HepG2 (cell line): ENCODE data around the gene SAMD4B. TPM values are rescaled to one million over a fixed set of nuclear protein-coding genes. Genes with fewer than 3 reads are reported as not detected.

Experiments
- ARNTL ChIP-seq: sonication (generic); formaldehyde crosslinking; IDR thresholded peaks from 2 replicates; pipeline ENCODE4 v1.4.0; 2020; ENCODE audit warnings: mild to moderate bottlenecking, missing genetic modification reagents
- CAMTA2 ChIP-seq: sonication (generic); formaldehyde crosslinking; IDR thresholded peaks from 2 replicates; pipeline ENCODE4 v1.4.0; 2020; ENCODE audit warnings: mild to moderate bottlenecking, missing genetic modification reagents, borderline replicate concordance
- CBX5 ChIP-seq: sonication (generic); formaldehyde crosslinking; IDR thresholded peaks from 2 replicates; pipeline ENCODE4 v1.4.0; 2020; ENCODE audit warnings: missing genetic modification reagents, borderline replicate concordance
- EHMT2 ChIP-seq: fragments of 200-600 bp; sonication (generic); IDR thresholded peaks from 2 replicates; pipeline ENCODE4 v1.7.0; 2017; ENCODE audit warnings: antibody characterized with exemption, low read depth, low read length, borderline replicate concordance
- ETV6 ChIP-seq: sonication (generic); formaldehyde crosslinking; conservative IDR thresholded peaks from 2 replicates; pipeline ENCODE4 v1.4.0; 2020; ENCODE audit warnings: missing genetic modification reagents
- FLYWCH1 ChIP-seq: sonication (generic); formaldehyde crosslinking; IDR thresholded peaks from 2 replicates; pipeline ENCODE4 v1.8.1; 2023; ENCODE audit warnings: mild to moderate bottlenecking, missing genetic modification reagents
- FOXM1 ChIP-seq: sonication (generic); formaldehyde crosslinking; IDR thresholded peaks from 2 replicates; pipeline ENCODE4 v1.5.0; 2020; ENCODE audit warnings: missing genetic modification reagents
- GFI1 ChIP-seq: sonication (generic); formaldehyde crosslinking; IDR thresholded peaks from 2 replicates; pipeline ENCODE4 v1.5.0; 2020; ENCODE audit warnings: missing genetic modification reagents, mild to moderate bottlenecking, borderline replicate concordance
- HCFC1 ChIP-seq: fragments of 150-350 bp; IDR thresholded peaks from 2 replicates; pipeline ENCODE4 v1.6.1; 2014; ENCODE audit warnings: low read depth, low read length
- HNF4G ChIP-seq, 2 experiments: sonication (generic) in 1 of 2; formaldehyde crosslinking in 1 of 2; IDR thresholded peaks; 2 replicates each; pipeline versions ENCODE4 v1.4.0 to v1.6.1; 2011 to 2020; ENCODE audit warnings: borderline replicate concordance in 2 of 2, low read depth in 2 of 2, mild to moderate bottlenecking in 2 of 2, low read length in 1 of 2, missing genetic modification reagents in 1 of 2, moderate library complexity in 1 of 2
- HNRNPK ChIP-seq: fragments of 200-400 bp; formaldehyde crosslinking; IDR thresholded peaks from 2 replicates; pipeline ENCODE4 v1.6.1; 2018; ENCODE audit warnings: low read length, low read depth, moderate library complexity, mild to moderate bottlenecking; ENCODE audit not compliant: poor library complexity, severe bottlenecking
- HNRNPL ChIP-seq: fragments of 200-400 bp; formaldehyde crosslinking; IDR thresholded peaks from 2 replicates; pipeline ENCODE4 v1.6.1; 2017; ENCODE audit warnings: mild to moderate bottlenecking, low read depth, low read length
- NR2F2 ChIP-seq: IDR thresholded peaks from 2 replicates; pipeline ENCODE4 v1.6.1; 2012; ENCODE audit warnings: low read depth, inconsistent platforms, borderline replicate concordance
- NR3C1 ChIP-seq: sonication (generic); formaldehyde crosslinking; IDR thresholded peaks from 2 replicates; pipeline ENCODE4 v1.4.0; 2020; ENCODE audit warnings: missing genetic modification reagents
- REXO4 ChIP-seq: sonication (generic); formaldehyde crosslinking; IDR thresholded peaks from 2 replicates; pipeline ENCODE4 v1.8.0; 2022; ENCODE audit warnings: missing genetic modification reagents, mild to moderate bottlenecking, borderline replicate concordance
- SIN3B ChIP-seq: fragments of 150-350 bp; IDR thresholded peaks from 2 replicates; pipeline ENCODE4 v1.6.1; 2014; ENCODE audit warnings: low read length
- SRSF4 ChIP-seq: fragments of 200-400 bp; formaldehyde crosslinking; IDR thresholded peaks from one replicate; pipeline ENCODE4 v1.6.1; 2018; ENCODE audit warnings: mild to moderate bottlenecking, low read depth, low read length, moderate library complexity; ENCODE audit not compliant: poor library complexity, severe bottlenecking
- ZBTB8A ChIP-seq: sonication (generic); formaldehyde crosslinking; IDR thresholded peaks from 2 replicates; pipeline ENCODE4 v1.4.0; 2020; ENCODE audit warnings: mild to moderate bottlenecking, low read depth, missing genetic modification reagents, borderline replicate concordance
- ZNF629 ChIP-seq: sonication (generic); formaldehyde crosslinking; conservative IDR thresholded peaks from 2 replicates; pipeline ENCODE4 v1.5.0; 2020; ENCODE audit warnings: missing genetic modification reagents
- ZNF749 ChIP-seq: sonication (generic); formaldehyde crosslinking; IDR thresholded peaks from 2 replicates; pipeline ENCODE4 v1.8.0; 2022; ENCODE audit warnings: mild to moderate bottlenecking, missing genetic modification reagents, moderate library complexity, borderline replicate concordance
- polyA plus RNA-seq, 8 experiments: library from polyadenylated mRNA; depleted of rRNA in 3 of 8; stranded (reverse) in 7 of 8; unstranded in 1 of 8; fragments of >200 nt; fragmentation: Illumina TruSeq in 4 of 8; extraction: Trizol in 4 of 8; gene quantifications; 2 replicates each; pipeline versions ENCODE4 v1.2.1 to v1.2.3, GENCODE V29; 2011 to 2016; ENCODE audit warnings: low read depth in 4 of 8, missing spikeins in 1 of 8, mixed read lengths in 1 of 8; ENCODE audit not compliant: insufficient read depth in 1 of 8
- total RNA-seq, 5 experiments: library from RNA; depleted of rRNA; stranded (reverse); fragments of >200 nt; fragmentation: Illumina TruSeq; extraction: Trizol; gene quantifications; 2 replicates each; pipeline ENCODE4 v1.2.3, GENCODE V29; 2016; ENCODE audit warnings: low read depth in 1 of 5
- TF ChIP-seq, protein P1 (sequence below), 2 experiments: fragments of 450-650 bp in 1 of 2; sonication (generic) in 1 of 2; formaldehyde crosslinking; IDR thresholded peaks; 2 replicates each; pipeline versions ENCODE4 v1.5.0 to v1.8.0; 2020 to 2022; ENCODE audit warnings: mild to moderate bottlenecking in 1 of 2, missing genetic modification reagents in 1 of 2
- TF ChIP-seq, protein P2 (sequence below): sonication (generic); formaldehyde crosslinking; IDR thresholded peaks from 2 replicates; pipeline ENCODE4 v1.5.0; 2020; ENCODE audit warnings: missing genetic modification reagents
- TF ChIP-seq, protein P3 (sequence below): sonication (generic); formaldehyde crosslinking; IDR thresholded peaks from 2 replicates; pipeline ENCODE4 v1.4.0; 2020; ENCODE audit warnings: mild to moderate bottlenecking, missing genetic modification reagents
- TF ChIP-seq, protein P4 (sequence below): sonication (generic); formaldehyde crosslinking; IDR thresholded peaks from 2 replicates; pipeline ENCODE4 v1.4.0; 2020; ENCODE audit warnings: mild to moderate bottlenecking, missing genetic modification reagents

The SAMD4B gene
- total and polyA plus RNA-seq, 2 of the 13 experiments (the other 11 are each of a cell fraction or from before 2014, with no cell fraction given), result 26.0 to 31.8 TPM

DNA sequence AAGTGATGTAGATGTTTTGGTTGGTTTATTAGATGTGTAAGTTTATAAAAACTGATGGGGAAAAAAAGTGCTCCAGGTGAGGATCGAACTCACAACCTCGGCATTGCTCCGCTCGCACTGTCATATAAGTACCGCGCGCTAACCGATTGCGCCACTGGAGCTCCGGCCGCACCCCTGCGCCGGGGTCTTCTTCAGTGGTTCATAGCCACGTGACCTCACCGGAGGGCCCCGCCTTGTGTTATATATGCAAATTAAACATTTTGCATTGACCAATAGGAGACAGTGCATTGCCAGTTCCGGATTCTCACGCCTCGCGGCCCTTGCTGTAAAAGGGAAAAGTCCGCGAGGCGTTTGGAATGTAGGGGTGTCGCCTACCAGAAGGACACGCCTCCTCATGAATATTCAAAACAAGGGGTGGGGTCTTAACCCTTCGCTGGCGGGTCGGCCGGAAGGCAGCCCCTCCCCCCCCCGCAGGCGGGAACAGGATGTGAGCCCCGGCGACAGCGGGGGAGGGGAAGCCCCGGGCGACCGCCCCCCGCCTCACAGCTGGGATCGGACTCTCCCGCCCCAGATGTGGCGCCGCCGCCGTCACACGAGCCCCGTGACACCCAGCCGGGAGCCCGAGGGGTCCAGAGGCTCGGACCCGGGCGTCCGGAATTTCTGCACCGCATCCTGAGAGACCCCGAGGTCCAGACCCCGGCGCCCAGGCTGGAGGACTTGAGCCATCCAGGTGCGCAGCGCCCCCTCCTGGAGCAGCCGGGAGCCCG lies 70.1 kb downstream of the SAMD4B start, which contains the start of gene PLEKHG2 (continued):
- TF ChIP-seq, protein P1, sequence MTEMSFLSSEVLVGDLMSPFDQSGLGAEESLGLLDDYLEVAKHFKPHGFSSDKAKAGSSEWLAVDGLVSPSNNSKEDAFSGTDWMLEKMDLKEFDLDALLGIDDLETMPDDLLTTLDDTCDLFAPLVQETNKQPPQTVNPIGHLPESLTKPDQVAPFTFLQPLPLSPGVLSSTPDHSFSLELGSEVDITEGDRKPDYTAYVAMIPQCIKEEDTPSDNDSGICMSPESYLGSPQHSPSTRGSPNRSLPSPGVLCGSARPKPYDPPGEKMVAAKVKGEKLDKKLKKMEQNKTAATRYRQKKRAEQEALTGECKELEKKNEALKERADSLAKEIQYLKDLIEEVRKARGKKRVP (CRISPR knock-in tag; IDR thresholded peaks at IDR 0.05), result peak in 1 of 2 experiments; percentile 51; a peak in 1 of 4 replicates
- TF ChIP-seq, protein P2, sequence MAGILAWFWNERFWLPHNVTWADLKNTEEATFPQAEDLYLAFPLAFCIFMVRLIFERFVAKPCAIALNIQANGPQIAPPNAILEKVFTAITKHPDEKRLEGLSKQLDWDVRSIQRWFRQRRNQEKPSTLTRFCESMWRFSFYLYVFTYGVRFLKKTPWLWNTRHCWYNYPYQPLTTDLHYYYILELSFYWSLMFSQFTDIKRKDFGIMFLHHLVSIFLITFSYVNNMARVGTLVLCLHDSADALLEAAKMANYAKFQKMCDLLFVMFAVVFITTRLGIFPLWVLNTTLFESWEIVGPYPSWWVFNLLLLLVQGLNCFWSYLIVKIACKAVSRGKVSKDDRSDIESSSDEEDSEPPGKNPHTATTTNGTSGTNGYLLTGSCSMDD (CRISPR knock-in tag), result no peak
- TF ChIP-seq FOXM1 (no peak), HNRNPL (peak; percentile 36; the same call in 1 of the 2 replicates), HCFC1 (0 out of 2 replicates have a peak, but pooled peaks have one; percentile 24), NR3C1 (CRISPR knock-in tag) (no peak), ETV6 (peak; percentile 45; the same call in 1 of the 2 replicates), REXO4 (CRISPR knock-in tag) (no peak), CBX5 (CRISPR knock-in tag) (peak; percentile 63; the same call in 1 of the 2 replicates), ZNF629 (peak; percentile 51; the same call in 1 of the 2 replicates), SRSF4 (no peak), EHMT2 (no peak), GFI1 (CRISPR knock-in tag) (0 out of 2 replicates have a peak, but pooled peaks have one; percentile 6), HNF4G (IDR thresholded peaks at IDR 0.05; ENCODE audit: borderline replicate concordance, low read depth, low read length) (peak; percentile 38; the same call in 1 of the 2 replicates), HNF4G (CRISPR knock-in tag; IDR thresholded peaks at IDR 0.05; ENCODE audit: borderline replicate concordance, low read depth) (no peak), HNRNPK (no peak), SIN3B (0 out of 2 replicates have a peak, but pooled peaks have one; percentile 19), FLYWCH1 (no peak), ZBTB8A (CRISPR knock-in tag) (no peak), ZNF749 (CRISPR knock-in tag) (no peak), ARNTL (peak; percentile 100), NR2F2 (peak; percentile 65; the same call in 1 of the 2 replicates), CAMTA2 (no peak; the same call in 1 of the 2 replicates)
- TF ChIP-seq, protein P3, sequence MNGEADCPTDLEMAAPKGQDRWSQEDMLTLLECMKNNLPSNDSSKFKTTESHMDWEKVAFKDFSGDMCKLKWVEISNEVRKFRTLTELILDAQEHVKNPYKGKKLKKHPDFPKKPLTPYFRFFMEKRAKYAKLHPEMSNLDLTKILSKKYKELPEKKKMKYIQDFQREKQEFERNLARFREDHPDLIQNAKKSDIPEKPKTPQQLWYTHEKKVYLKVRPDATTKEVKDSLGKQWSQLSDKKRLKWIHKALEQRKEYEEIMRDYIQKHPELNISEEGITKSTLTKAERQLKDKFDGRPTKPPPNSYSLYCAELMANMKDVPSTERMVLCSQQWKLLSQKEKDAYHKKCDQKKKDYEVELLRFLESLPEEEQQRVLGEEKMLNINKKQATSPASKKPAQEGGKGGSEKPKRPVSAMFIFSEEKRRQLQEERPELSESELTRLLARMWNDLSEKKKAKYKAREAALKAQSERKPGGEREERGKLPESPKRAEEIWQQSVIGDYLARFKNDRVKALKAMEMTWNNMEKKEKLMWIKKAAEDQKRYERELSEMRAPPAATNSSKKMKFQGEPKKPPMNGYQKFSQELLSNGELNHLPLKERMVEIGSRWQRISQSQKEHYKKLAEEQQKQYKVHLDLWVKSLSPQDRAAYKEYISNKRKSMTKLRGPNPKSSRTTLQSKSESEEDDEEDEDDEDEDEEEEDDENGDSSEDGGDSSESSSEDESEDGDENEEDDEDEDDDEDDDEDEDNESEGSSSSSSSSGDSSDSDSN (CRISPR knock-in tag), result peak; percentile 57; the same call in 1 of the 2 replicates
- TF ChIP-seq, protein P4, sequence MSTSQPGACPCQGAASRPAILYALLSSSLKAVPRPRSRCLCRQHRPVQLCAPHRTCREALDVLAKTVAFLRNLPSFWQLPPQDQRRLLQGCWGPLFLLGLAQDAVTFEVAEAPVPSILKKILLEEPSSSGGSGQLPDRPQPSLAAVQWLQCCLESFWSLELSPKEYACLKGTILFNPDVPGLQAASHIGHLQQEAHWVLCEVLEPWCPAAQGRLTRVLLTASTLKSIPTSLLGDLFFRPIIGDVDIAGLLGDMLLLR (CRISPR knock-in tag), result no peak
